ENCODE results near the gene NABP1. TPM values are rescaled to one million over a fixed set of nuclear protein-coding genes. Genes with fewer than 3 reads are reported as not detected.

NABP1 gene
- total RNA-seq, 3 donors from 2014 or later, result 22.1 to 29.8 (median 27.6) TPM

DNA sequence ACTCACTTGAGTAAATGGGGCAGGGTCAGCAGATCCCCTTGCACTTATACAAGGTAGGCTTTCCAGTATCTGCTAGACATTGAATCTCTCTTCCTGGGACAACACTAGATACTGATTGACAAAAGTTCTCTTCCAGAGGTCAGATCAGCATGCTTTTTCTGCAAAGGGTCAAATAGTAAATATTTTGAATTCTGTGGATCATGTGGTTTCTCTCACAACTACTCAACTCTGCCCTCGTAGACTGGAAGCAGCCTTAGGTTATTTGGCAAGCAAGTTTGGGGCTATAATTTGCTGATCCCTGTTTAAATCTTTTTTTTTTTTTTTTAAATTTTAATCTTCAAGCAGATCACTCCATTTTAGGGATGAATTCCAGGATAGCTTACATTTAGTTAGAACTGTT lies 17.4 kb upstream of the NABP1 start:
- DNase-seq (no peak), ATAC-seq (no peak)
- H3K9me3 ChIP-seq, result no peaks in the 10 kb centered on the region
- H3K4me3 ChIP-seq, result no peak overlapping the region
- no peaks in the 10 kb centered on the region for H3K36me3 ChIP-seq (ENCODE audit: low read depth)
- TF ChIP-seq, protein P1, sequence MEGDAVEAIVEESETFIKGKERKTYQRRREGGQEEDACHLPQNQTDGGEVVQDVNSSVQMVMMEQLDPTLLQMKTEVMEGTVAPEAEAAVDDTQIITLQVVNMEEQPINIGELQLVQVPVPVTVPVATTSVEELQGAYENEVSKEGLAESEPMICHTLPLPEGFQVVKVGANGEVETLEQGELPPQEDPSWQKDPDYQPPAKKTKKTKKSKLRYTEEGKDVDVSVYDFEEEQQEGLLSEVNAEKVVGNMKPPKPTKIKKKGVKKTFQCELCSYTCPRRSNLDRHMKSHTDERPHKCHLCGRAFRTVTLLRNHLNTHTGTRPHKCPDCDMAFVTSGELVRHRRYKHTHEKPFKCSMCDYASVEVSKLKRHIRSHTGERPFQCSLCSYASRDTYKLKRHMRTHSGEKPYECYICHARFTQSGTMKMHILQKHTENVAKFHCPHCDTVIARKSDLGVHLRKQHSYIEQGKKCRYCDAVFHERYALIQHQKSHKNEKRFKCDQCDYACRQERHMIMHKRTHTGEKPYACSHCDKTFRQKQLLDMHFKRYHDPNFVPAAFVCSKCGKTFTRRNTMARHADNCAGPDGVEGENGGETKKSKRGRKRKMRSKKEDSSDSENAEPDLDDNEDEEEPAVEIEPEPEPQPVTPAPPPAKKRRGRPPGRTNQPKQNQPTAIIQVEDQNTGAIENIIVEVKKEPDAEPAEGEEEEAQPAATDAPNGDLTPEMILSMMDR (IDR thresholded peaks at IDR 0.05), result no peak
- no peaks in the 10 kb centered on the region for H3K4me1 ChIP-seq (ENCODE audit: low read depth)
- intact Hi-C loops (cut with DNase I, micrococcal nuclease), result no loop called here

DNA sequence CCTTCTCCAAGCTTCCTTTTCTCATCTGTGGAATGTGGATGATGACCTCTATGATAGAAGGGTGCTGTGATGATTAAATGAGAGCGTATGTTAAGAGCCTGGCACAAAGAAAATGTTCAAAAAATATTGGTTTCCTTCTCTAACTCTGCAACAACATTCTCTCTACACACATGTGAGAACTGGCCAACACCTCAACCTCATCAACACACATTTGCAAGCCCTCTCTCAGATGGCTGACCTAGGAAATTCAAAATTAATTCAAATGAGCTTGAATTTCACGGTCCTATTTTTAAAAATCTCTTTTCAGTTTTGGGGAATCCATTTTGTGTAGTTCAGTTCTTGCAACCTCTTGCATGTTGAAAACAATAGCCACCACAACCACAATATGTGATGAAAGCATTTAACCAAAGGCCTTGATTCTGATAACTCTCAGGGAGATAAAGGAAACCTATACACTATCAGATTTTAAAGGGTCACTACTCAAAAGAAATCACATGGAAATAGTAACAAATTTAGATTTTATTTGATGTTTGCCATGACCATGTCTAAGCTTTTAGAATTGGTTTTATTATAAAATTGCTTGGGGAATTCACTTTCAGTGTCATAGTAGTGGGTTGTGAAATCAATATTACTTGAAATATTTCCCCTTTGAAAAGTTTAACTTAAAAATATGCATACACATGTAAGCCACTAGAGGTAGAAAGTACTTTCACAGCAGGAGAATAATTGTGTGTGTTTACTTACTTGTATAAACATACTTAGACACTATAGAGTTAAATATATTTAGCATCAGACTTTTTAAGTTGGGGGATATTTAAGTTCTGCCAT lies 16.6 kb upstream of the NABP1 start:
- H3K4me3 ChIP-seq, result no peak overlapping the region
- H3K9me3 ChIP-seq, result no peaks in the 10 kb centered on the region
- H3K36me3 ChIP-seq (ENCODE audit: low read depth), result no peaks in the 10 kb centered on the region
- no peak for ATAC-seq
- no peaks in the 10 kb centered on the region for H3K4me1 ChIP-seq (ENCODE audit: low read depth)
- TF ChIP-seq, protein P1 (IDR thresholded peaks at IDR 0.05), result no peak
- intact Hi-C loops (cut with DNase I, micrococcal nuclease), result no loop called here
- DNase-seq, result no peak

DNA sequence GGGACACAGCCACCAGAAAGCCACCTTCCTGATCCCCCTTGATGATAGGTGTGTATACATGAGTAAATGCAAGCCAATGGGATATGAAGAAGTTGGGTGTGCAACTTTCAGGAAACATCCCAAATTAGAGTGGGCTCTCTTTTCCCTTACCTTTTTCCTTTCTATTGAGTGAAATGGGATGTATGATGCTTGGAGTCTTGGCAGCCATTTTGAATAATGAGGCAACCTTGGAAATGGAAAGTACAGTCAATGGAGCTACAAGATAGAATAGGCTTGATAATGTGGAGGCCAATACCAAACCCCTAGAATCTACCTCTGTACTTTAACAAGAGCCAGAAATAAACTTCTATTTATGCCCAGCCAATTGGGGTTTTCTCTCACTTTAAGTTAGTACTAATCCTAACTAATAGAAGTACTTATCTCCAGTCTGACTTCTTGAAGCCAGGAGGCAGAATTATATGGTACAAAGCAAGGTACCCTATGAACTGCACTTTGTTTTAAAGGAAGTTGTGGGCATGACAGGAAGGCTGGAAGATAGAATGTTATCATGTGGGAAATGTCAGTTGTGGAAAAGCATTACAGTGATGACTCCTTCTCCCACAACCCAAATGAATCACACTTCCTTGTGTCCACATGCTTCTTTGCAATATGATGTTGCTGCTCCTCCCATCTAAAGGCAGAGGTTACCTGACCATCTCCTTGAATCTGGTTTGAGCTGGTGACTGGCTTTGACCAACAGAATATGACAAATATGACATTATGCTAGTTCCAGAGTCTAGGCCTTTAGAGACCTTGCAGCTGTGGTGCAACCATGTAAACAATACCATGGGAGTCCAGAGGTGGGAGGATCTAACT lies 12.9 kb upstream of the NABP1 start:
- TF ChIP-seq, protein P1 (IDR thresholded peaks at IDR 0.05), result no peak
- Histone ChIP-seq H3K9me3 (no peaks in the 10 kb centered on the region), H3K4me3 (no peak overlapping the region), H3K4me1 (ENCODE audit: low read depth) (no peaks in the 10 kb centered on the region), H3K36me3 (ENCODE audit: low read depth) (no peaks in the 10 kb centered on the region)
- intact Hi-C loops (cut with DNase I, micrococcal nuclease), result no loop called here
- ATAC-seq, result peak; percentile 71
- DNase-seq, result no peak

DNA sequence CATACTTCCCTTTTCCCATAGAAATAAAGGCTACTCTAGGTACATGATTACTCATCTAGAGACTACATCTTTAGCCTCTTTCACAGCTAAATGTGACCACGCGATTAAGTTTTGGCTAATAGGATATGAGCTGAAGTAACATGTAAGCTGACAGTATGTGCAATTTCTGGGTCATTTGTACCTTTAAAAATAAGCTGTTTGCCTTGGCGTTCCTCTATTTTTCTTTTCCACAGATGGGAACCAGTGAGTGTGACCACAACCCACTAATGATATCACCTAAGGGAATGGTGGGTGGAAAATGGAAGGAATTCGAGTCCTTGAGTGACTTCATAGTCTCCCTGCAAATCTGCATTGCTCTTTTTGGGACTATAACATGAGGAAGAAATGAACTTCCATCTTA lies 11.7 kb upstream of the NABP1 start:
- TF ChIP-seq, protein P1 (IDR thresholded peaks at IDR 0.05), result no peak
- DNase-seq (no peak), ATAC-seq (no peak)
- intact Hi-C loops (cut with DNase I, micrococcal nuclease), result no loop called here
- H3K9me3 ChIP-seq, result no peaks in the 10 kb centered on the region
- H3K4me1 ChIP-seq (ENCODE audit: low read depth), result no peaks in the 10 kb centered on the region
- no peaks in the 10 kb centered on the region for H3K36me3 ChIP-seq (ENCODE audit: low read depth)
- no peak overlapping the region for H3K4me3 ChIP-seq

DNA sequence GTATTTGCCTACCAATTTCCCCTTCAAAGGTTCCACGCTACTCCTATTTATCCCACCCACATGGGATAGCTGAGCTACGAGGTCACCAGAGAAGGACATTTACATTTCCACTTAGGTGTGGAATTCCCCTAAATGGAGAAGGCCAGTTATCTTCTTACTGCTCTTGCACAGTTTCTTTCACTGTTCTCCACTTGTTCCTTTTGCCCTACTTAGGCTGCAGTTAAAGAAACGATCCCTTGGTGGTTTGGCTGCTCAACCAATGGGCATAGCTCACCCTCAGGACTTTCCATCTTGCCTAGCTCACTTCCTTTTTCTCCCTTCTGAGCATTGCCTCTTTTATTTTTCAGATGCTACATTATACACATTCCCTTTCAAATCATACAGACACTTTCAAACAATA lies 11.2 kb upstream of the NABP1 start:
- H3K36me3 ChIP-seq (ENCODE audit: low read depth), result no peaks in the 10 kb centered on the region
- no peaks in the 10 kb centered on the region for H3K4me1 ChIP-seq (ENCODE audit: low read depth)
- H3K4me3 ChIP-seq, result no peak overlapping the region
- ATAC-seq, result peak; percentile 56
- TF ChIP-seq, protein P1 (IDR thresholded peaks at IDR 0.05), result no peak
- no peak for DNase-seq
- intact Hi-C loops (cut with DNase I, micrococcal nuclease), result no loop called here
- no peaks in the 10 kb centered on the region for H3K9me3 ChIP-seq
